SK-N-SH treated with all-trans-retinoic acid at 6 μM for 48 hours (cell line): ENCODE results near the gene PSAP.

Experiments
- ARNTL ChIP-seq: fragments of 450-650 bp; formaldehyde crosslinking; IDR thresholded peaks from 2 replicates; pipeline ENCODE4 v1.5.0; 2020; ENCODE audit warnings: low read depth, mild to moderate bottlenecking, moderate library complexity, borderline replicate concordance
- ESRRG ChIP-seq: fragments of 250-450 bp; sonication (Bioruptor Pico); IDR thresholded peaks from 2 replicates; pipeline ENCODE4 v1.6.1; 2021; ENCODE audit warnings: mild to moderate bottlenecking
- ISL1 ChIP-seq: fragments of 250-450 bp; sonication (Bioruptor Pico); IDR thresholded peaks from 2 replicates; pipeline ENCODE4 v2.1.2; 2022; ENCODE audit warnings: mild to moderate bottlenecking, moderate library complexity
- TCF4 ChIP-seq: fragments of 250-450 bp; sonication (Bioruptor Pico); IDR thresholded peaks from 2 replicates; pipeline ENCODE4 v1.8.0; 2021; ENCODE audit warnings: mild to moderate bottlenecking, moderate library complexity, borderline replicate concordance
- TOX ChIP-seq: fragments of 250-450 bp; sonication (Bioruptor Pico); IDR thresholded peaks from 2 replicates; pipeline ENCODE4 v1.8.0; 2021; ENCODE audit warnings: mild to moderate bottlenecking, moderate library complexity, borderline replicate concordance
- TSHZ2 ChIP-seq: fragments of 250-450 bp; sonication (Bioruptor Pico); IDR thresholded peaks from 2 replicates; pipeline ENCODE4 v1.5.0; 2020; ENCODE audit warnings: mild to moderate bottlenecking, moderate library complexity
- ZFP30 ChIP-seq: fragments of 450-650 bp; formaldehyde crosslinking; IDR thresholded peaks from 2 replicates; pipeline ENCODE4 v1.5.0; 2022; ENCODE audit warnings: mild to moderate bottlenecking, moderate library complexity
- ZNF70 ChIP-seq: fragments of 450-650 bp; formaldehyde crosslinking; IDR thresholded peaks from 2 replicates; pipeline ENCODE4 v1.5.0; 2020; ENCODE audit warnings: mild to moderate bottlenecking, moderate library complexity
- ZNF8 ChIP-seq: fragments of 450-650 bp; formaldehyde crosslinking; IDR thresholded peaks from 2 replicates; pipeline ENCODE4 v1.5.0; 2020; ENCODE audit warnings: mild to moderate bottlenecking, moderate library complexity
- TF ChIP-seq, protein P1 (sequence below): fragments of 250-450 bp; sonication (Bioruptor Pico); IDR thresholded peaks from 2 replicates; pipeline ENCODE4 v1.8.0; 2021; ENCODE audit warnings: low read depth, mild to moderate bottlenecking, moderate library complexity, borderline replicate concordance
- TF ChIP-seq, protein P2 (sequence below): fragments of 250-450 bp; sonication (Bioruptor Pico); IDR thresholded peaks from 2 replicates; pipeline ENCODE4 v1.5.1; 2021; ENCODE audit warnings: mild to moderate bottlenecking, moderate library complexity

GRCh38 chr10:71830726-71831125 lies 20.3 kb downstream of the PSAP start:
- no peak for TF ChIP-seq TOX (CRISPR knock-in tag)
- no peak for TF ChIP-seq TSHZ2 (CRISPR knock-in tag)
- no peak for TF ChIP-seq TCF4 (CRISPR knock-in tag)
- TF ChIP-seq ARNTL = no peak
- no peak for TF ChIP-seq ZNF70 (CRISPR knock-in tag)
- TF ChIP-seq ZNF8 (CRISPR knock-in tag) = no peak
- TF ChIP-seq, protein P1, sequence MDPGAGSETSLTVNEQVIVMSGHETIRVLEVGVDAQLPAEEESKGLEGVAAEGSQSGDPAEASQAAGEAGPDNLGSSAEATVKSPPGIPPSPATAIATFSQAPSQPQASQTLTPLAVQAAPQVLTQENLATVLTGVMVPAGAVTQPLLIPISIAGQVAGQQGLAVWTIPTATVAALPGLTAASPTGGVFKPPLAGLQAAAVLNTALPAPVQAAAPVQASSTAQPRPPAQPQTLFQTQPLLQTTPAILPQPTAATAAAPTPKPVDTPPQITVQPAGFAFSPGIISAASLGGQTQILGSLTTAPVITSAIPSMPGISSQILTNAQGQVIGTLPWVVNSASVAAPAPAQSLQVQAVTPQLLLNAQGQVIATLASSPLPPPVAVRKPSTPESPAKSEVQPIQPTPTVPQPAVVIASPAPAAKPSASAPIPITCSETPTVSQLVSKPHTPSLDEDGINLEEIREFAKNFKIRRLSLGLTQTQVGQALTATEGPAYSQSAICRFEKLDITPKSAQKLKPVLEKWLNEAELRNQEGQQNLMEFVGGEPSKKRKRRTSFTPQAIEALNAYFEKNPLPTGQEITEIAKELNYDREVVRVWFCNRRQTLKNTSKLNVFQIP (CRISPR knock-in tag) = no peak
- TF ChIP-seq ISL1 = no peak
- TF ChIP-seq, protein P2, sequence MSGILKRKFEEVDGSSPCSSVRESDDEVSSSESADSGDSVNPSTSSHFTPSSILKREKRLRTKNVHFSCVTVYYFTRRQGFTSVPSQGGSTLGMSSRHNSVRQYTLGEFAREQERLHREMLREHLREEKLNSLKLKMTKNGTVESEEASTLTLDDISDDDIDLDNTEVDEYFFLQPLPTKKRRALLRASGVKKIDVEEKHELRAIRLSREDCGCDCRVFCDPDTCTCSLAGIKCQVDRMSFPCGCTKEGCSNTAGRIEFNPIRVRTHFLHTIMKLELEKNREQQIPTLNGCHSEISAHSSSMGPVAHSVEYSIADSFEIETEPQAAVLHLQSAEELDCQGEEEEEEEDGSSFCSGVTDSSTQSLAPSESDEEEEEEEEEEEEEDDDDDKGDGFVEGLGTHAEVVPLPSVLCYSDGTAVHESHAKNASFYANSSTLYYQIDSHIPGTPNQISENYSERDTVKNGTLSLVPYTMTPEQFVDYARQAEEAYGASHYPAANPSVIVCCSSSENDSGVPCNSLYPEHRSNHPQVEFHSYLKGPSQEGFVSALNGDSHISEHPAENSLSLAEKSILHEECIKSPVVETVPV (CRISPR knock-in tag) = no peak
- TF ChIP-seq ZFP30 (CRISPR knock-in tag) = no peak
- no peak for TF ChIP-seq ESRRG (CRISPR knock-in tag)
